Transverse colon (tissue), 4 donors: ENCODE data around the gene GLS. TPM values are rescaled to one million over a fixed set of nuclear protein-coding genes. Genes with fewer than 3 reads are reported as not detected.
A peak's percentile ranks its signal among the peaks of the same experiment; 100 is the strongest.

Source experiments
- DNase-seq: peaks from one replicate; pipeline ENCODE4 v3.0.0-alpha.2; 2019
- H3K27ac ChIP-seq, 4 donors: fragments of 200-600 bp; sonication (generic); 2 replicates each; pipeline ENCODE4 v1.5.1; 2016 to 2018; ENCODE audit warnings: inconsistent platforms in 4 of 4
- H3K27me3 ChIP-seq: fragments of 200-600 bp; sonication (generic); 2 replicates; pipeline ENCODE4 v1.5.1; 2017; ENCODE audit warnings: inconsistent platforms
- H3K36me3 ChIP-seq, 4 donors: fragments of 200-600 bp; sonication (generic); 2 replicates each; pipeline ENCODE4 v1.5.1; 2017 to 2019; ENCODE audit warnings: inconsistent platforms in 4 of 4
- H3K4me1 ChIP-seq, 4 donors: fragments of 200-600 bp; sonication (generic); 2 replicates each; pipeline ENCODE4 v1.5.1; 2017 to 2020; ENCODE audit warnings: inconsistent platforms in 4 of 4
- H3K4me3 ChIP-seq, 4 donors: fragments of 200-600 bp; sonication (generic); 1 replicate in 1 of 4; 2 replicates in 3 of 4; pipeline versions ENCODE4 v1.5.1 to v1.6.1; 2017 to 2019; ENCODE audit warnings: inconsistent platforms in 4 of 4
- H3K9me3 ChIP-seq, 2 donors: fragments of 200-600 bp; sonication (generic); 2 replicates each; pipeline ENCODE4 v1.5.1; 2017 to 2019; ENCODE audit warnings: inconsistent platforms in 2 of 2
- EP300 ChIP-seq: sonication (generic); formaldehyde crosslinking; IDR thresholded peaks from one replicate; pipeline ENCODE4 v1.6.1; 2017; ENCODE audit warnings: antibody characterized with exemption, low read depth
- POLR2A ChIP-seq: fragments of 450-650 bp; IDR thresholded peaks from one replicate; pipeline ENCODE4 v1.6.1; 2016; ENCODE audit warnings: antibody characterized with exemption, mild to moderate bottlenecking, moderate library complexity
- POLR2AphosphoS5 ChIP-seq, 3 donors: sonication (generic); formaldehyde crosslinking; IDR thresholded peaks; one replicate each; pipeline ENCODE4 v1.6.1; 2016; ENCODE audit warnings: antibody characterized with exemption in 3 of 3
- WGBS, 2 donors: methylation state at CpG; one replicate each; pipeline ENCODE4 v1.1.5; 2018; ENCODE audit warnings: low coverage in 1 of 2; 5-methylcytosine and 5-hydroxymethylcytosine counted together
- in situ Hi-C, 4 donors: fragments of 200-750 bp; cut with MboI; loops; one replicate each; pipeline versions ENCODE4 v1.15.0 to v1.15.1; 2017; ENCODE audit warnings: low sequenced_read_pairs in 3 of 4, low pct_ligation_motif_present in 1 of 4, low pct_unique_long_range_greater_than_20kb in 1 of 4
- intact Hi-C: fragments of 100-400 bp; cut with DNase I; formaldehyde crosslinking; loops from one replicate; pipeline ENCODE4 v1.15.1; 2023; ENCODE audit warnings: low total_unique reads
- total RNA-seq, 4 donors: library from RNA; depleted of rRNA; stranded (reverse); fragments of >200 nt; gene quantifications; one replicate each; pipeline ENCODE4 v1.1.0, GENCODE V29; 2016
- TF ChIP-seq, protein P1 (sequence below), 5 experiments: fragments of 200-600 bp in 3 of 5; fragments of 450-650 bp in 2 of 5; sonication (generic) in 3 of 5; IDR thresholded peaks; 1 replicate in 2 of 5; 2 replicates in 3 of 5; pipeline ENCODE4 v1.5.1; 2016 to 2017; ENCODE audit warnings: antibody characterized with exemption in 5 of 5, inconsistent platforms in 3 of 5, mild to moderate bottlenecking in 2 of 5, moderate library complexity in 1 of 5

Gene GLS
- total RNA-seq, 4 donors from 2014 or later = 58.0 to 141 (median 68.7) TPM

DNA sequence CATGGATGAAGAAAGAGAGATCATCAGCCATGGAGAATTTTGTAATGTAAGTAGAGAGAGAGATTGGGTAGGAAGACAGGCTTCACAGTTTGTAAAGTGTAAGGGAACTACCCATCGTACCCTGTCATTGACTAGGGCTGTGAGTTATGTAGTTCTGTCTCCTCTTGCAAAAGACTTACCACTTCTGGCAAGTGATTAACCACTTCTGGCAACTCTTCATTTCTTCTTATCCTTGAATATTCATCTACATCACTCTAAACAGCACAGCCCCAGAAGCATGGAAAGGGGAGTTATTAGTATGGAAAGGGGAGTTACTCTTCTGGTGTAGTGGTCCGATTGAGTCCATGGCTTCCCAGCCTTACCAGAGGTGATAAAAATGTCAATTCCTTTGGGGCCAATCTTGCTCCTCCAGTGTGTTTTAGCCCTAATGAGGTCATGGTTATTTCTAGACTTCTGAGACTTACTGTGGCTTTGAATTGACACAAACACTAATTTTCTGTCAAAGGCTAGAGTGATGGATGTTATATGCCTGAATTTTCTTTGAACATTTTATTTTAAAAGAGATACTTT is 81.4 kb downstream of the GLS start:
- no peaks in the 10 kb centered on the region for H3K9me3 ChIP-seq
- no peaks in the 10 kb centered on the region for H3K4me1 ChIP-seq
- no peak overlapping the region for H3K4me3 ChIP-seq
- TF ChIP-seq, protein P1, sequence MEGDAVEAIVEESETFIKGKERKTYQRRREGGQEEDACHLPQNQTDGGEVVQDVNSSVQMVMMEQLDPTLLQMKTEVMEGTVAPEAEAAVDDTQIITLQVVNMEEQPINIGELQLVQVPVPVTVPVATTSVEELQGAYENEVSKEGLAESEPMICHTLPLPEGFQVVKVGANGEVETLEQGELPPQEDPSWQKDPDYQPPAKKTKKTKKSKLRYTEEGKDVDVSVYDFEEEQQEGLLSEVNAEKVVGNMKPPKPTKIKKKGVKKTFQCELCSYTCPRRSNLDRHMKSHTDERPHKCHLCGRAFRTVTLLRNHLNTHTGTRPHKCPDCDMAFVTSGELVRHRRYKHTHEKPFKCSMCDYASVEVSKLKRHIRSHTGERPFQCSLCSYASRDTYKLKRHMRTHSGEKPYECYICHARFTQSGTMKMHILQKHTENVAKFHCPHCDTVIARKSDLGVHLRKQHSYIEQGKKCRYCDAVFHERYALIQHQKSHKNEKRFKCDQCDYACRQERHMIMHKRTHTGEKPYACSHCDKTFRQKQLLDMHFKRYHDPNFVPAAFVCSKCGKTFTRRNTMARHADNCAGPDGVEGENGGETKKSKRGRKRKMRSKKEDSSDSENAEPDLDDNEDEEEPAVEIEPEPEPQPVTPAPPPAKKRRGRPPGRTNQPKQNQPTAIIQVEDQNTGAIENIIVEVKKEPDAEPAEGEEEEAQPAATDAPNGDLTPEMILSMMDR (IDR thresholded peaks at IDR 0.05) = no peak
- no peak for TF ChIP-seq POLR2A
- peak in 1 of 3 donors; percentile 3 for TF ChIP-seq POLR2AphosphoS5 (IDR thresholded peaks at IDR 0.05)
- no peak for TF ChIP-seq EP300
- no peak for DNase-seq
- H3K27ac ChIP-seq = no peak overlapping the region
- intact Hi-C loops (no loop called here), in situ Hi-C loops (no loop called here)
- H3K36me3 ChIP-seq = peaks cover 0 to 31% (median 14%) of the 10 kb centered on the region in 4 donors
- WGBS, 2 donors = 78% methylated on average over 1 to 2 of the region's 2 CpGs
- H3K27me3 ChIP-seq = no peaks in the 10 kb centered on the region

DNA sequence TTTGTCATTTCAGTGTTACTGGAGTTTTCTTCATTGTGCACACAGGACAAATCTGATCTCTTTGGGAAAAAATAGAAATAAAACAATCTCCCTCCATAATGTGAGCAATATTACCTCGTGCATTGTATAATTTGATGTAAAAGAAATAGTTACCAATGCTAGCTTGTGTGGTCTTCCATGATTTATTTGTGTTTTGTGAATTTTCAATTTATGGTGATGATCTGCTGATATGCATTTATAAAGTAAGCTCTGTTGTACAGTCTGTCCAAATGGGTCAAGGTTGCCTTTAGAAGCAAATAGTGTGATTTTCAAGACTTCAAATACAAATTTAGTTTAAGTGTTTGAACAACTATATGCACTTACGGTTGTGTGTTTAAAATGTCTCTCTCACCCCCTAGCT is 82.5 kb downstream of the GLS start:
- H3K27me3 ChIP-seq = no peaks in the 10 kb centered on the region
- H3K36me3 ChIP-seq = peaks cover 0 to 41% (median 16%) of the 10 kb centered on the region in 4 donors
- H3K27ac ChIP-seq = no peak overlapping the region
- no peaks in the 10 kb centered on the region for H3K4me1 ChIP-seq
- 88 to 92% methylated on average over 2 of the region's 2 CpGs for WGBS, 2 donors
- no peak overlapping the region for H3K4me3 ChIP-seq
- DNase-seq = no peak
- no peak for TF ChIP-seq POLR2A
- no peak for TF ChIP-seq POLR2AphosphoS5 (IDR thresholded peaks at IDR 0.05)
- TF ChIP-seq, protein P1 (IDR thresholded peaks at IDR 0.05) = no peak
- no peak for TF ChIP-seq EP300
- in situ Hi-C loops (no loop called here), intact Hi-C loops (no loop called here)
- H3K9me3 ChIP-seq = no peaks in the 10 kb centered on the region

DNA sequence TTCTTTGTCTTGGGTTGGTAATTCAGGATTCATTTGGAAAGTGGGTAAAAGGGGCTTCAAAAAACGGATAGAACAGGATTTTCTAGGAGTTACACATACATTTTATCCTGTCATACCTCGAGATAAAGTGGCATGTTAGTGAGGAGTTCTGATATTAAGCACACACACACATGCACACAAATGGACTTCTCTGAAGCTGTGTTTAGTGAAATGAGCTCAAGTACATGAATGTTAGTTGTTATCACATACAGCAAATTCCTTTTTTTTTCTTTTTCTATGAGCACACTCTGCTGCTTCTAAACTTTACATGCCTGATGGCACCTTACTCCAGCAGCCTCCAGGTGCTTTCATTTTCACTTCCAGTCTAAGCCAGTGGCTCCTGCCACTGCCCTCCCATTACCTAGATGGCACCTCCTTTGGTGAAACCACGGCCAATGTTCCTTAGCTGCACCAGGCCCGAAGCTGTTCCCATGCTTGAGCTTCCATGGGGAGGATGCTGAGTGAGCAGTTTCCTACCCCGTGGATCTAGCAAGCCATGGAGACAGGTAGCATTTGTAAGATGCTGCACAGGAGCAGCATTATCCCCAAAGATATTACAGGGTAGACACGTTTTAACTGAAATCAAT is 83.7 kb downstream of the GLS start:
- 61 to 77% methylated on average over 3 to 6 of the region's 6 CpGs for WGBS, 2 donors
- intact Hi-C loops (no loop called here), in situ Hi-C loops (no loop called here)
- Histone ChIP-seq H3K4me1 (no peaks in the 10 kb centered on the region), H3K27me3 (no peaks in the 10 kb centered on the region), H3K9me3 (no peaks in the 10 kb centered on the region), H3K27ac (no peak overlapping the region), H3K4me3 (no peak overlapping the region), H3K36me3 (peaks cover 0 to 52% (median 18%) of the 10 kb centered on the region in 4 donors)
- no peak for DNase-seq
- TF ChIP-seq EP300 (no peak), POLR2A (no peak), POLR2AphosphoS5 (IDR thresholded peaks at IDR 0.05) (no peak)
- TF ChIP-seq, protein P1 (IDR thresholded peaks at IDR 0.05) = no peak

DNA sequence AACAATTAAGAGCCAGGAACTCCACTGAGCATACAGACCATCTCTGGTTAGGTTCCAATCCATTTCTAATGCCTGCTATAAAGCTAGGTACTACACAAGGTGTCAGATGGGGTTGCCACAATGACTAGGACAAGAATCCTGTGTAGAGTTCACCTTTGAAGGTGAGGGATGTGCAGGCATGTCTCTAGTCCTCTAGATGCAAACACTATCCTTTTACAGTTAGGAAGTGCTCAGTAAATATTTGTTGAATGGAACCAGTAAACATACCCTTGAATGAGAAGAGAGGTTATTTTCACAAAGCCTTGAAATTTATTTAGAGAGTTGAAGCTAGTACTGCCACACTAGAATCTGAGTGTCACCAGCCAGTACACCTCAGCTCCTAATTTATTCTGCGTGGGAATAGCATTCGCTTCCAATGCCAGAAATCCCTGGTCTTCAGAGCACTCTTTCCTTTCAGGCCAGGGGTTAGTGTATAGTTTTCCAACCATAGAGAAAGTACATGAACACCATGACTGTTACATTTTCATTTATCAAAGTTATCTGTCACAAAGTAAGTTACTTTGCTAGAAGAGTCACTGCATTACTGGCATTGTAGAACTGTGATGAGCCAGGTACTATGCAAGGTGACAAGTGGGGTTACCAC is 85.1 kb downstream of the GLS start:
- TF ChIP-seq, protein P1 (IDR thresholded peaks at IDR 0.05) = no peak
- no peak for TF ChIP-seq EP300
- TF ChIP-seq POLR2AphosphoS5 (IDR thresholded peaks at IDR 0.05) = no peak
- TF ChIP-seq POLR2A = no peak
- DNase-seq = no peak
- no peak overlapping the region for H3K27ac ChIP-seq
- H3K4me1 ChIP-seq = no peaks in the 10 kb centered on the region
- H3K36me3 ChIP-seq = peaks cover 0 to 64% (median 25%) of the 10 kb centered on the region in 4 donors
- H3K4me3 ChIP-seq = no peak overlapping the region
- H3K9me3 ChIP-seq = no peaks in the 10 kb centered on the region
- in situ Hi-C loops = no loop called here
- intact Hi-C loops = no loop called here
- H3K27me3 ChIP-seq = no peaks in the 10 kb centered on the region
- 100% methylated on average over 2 of the region's 2 CpGs; no CpG with 5 or more reads in 1 of the 2 donors for WGBS, 2 donors
